ENCODE data around the gene TMED6. TPM values are rescaled to one million over a fixed set of nuclear protein-coding genes. Genes with fewer than 3 reads are reported as not detected.

TMED6 gene
- total and polyA plus RNA-seq, 12 donors: 0.32 to 0.41 (median 0.37) TPM; not detected in 7

GRCh38 chr16:69378760-69379159 lies 27.2 kb upstream of the TMED6 start:
- no peaks in the 10 kb centered on the region for H3K27me3 ChIP-seq
- TF ChIP-seq CTCF (IDR thresholded peaks at IDR 0.05): no peak
- no peak overlapping the region for H3K4me3 ChIP-seq
- intact Hi-C loops (cut with DNase I): no loop called here
- peaks cover 0 to 88% (median 48%) of the 10 kb centered on the region in 9 donors for H3K36me3 ChIP-seq
- H3K4me1 ChIP-seq: peaks cover 0 to 24% (median 8%) of the 10 kb centered on the region in 9 donors
- DNase-seq (no peak), ATAC-seq (no peak)
- WGBS, 2 donors: 72 to 79% methylated on average over 1 of the region's 1 CpG
- peak overlapping the region in 1 of 10 donors; percentile 37 for H3K27ac ChIP-seq
- H3K9me3 ChIP-seq: no peaks in the 10 kb centered on the region

GRCh38 chr16:69378036-69378435 lies 26.4 kb upstream of the TMED6 start:
- WGBS, 2 donors: 89 to 90% methylated on average over 1 of the region's 1 CpG
- intact Hi-C loops (cut with DNase I): no loop called here
- no peaks in the 10 kb centered on the region for H3K9me3 ChIP-seq
- H3K4me3 ChIP-seq: no peak overlapping the region
- peaks cover 0 to 20% (median 8%) of the 10 kb centered on the region in 9 donors for H3K4me1 ChIP-seq
- DNase-seq (no peak), ATAC-seq (no peak)
- no peak overlapping the region for H3K27ac ChIP-seq
- H3K27me3 ChIP-seq: no peaks in the 10 kb centered on the region
- peaks cover 0 to 88% (median 43%) of the 10 kb centered on the region in 9 donors for H3K36me3 ChIP-seq
- TF ChIP-seq CTCF (IDR thresholded peaks at IDR 0.05): no peak

- WGBS, 2 donors: 96 to 98% methylated on average over 10 of the region's 10 CpGs
- intact Hi-C loops (cut with DNase I): no loop called here
- no peak for ATAC-seq
Measured at GRCh38 chr16:69376393-69377059, 24.9 kb upstream of the TMED6 start.

GRCh38 chr16:69373019-69373418 lies 21.4 kb upstream of the TMED6 start:
- ATAC-seq (no peak), DNase-seq (no peak)
- Histone ChIP-seq H3K36me3 (peaks cover 0 to 88% (median 45%) of the 10 kb centered on the region in 9 donors), H3K4me3 (no peak overlapping the region), H3K9me3 (no peaks in the 10 kb centered on the region), H3K4me1 (peaks cover 0 to 5% (median 0%) of the 10 kb centered on the region in 9 donors), H3K27ac (no peak overlapping the region), H3K27me3 (no peaks in the 10 kb centered on the region)
- TF ChIP-seq CTCF (IDR thresholded peaks at IDR 0.05): no peak
- intact Hi-C loops (cut with DNase I): no loop called here
- 86 to 96% methylated on average over 1 of the region's 1 CpG for WGBS, 2 donors

More at GRCh38 chr16:69376393-69377059, 24.9 kb upstream of the TMED6 start:
- no peak for DNase-seq
- no peak for TF ChIP-seq CTCF (IDR thresholded peaks at IDR 0.05)
- H3K4me1 ChIP-seq: peaks cover 0 to 18% (median 3%) of the 10 kb centered on the region in 9 donors
- peaks cover 0 to 88% (median 43%) of the 10 kb centered on the region in 9 donors for H3K36me3 ChIP-seq
- no peaks in the 10 kb centered on the region for H3K9me3 ChIP-seq
- H3K27me3 ChIP-seq: no peaks in the 10 kb centered on the region
- no peak overlapping the region for H3K27ac ChIP-seq
- H3K4me3 ChIP-seq: no peak overlapping the region
